Activated CD8-positive, alpha-beta memory T cell treated with anti-CD3 and anti-CD28 coated beads for 48 hours (primary cell): ENCODE measurements around the gene DIP2A.

Experiments used
- DNase-seq, 3 experiments: peaks; one replicate each; pipeline ENCODE4 v3.0.0-alpha.2; 2020; ENCODE audit warnings: low read depth in 2 of 3, low spot score in 2 of 3

Gene DIP2A

DNA sequence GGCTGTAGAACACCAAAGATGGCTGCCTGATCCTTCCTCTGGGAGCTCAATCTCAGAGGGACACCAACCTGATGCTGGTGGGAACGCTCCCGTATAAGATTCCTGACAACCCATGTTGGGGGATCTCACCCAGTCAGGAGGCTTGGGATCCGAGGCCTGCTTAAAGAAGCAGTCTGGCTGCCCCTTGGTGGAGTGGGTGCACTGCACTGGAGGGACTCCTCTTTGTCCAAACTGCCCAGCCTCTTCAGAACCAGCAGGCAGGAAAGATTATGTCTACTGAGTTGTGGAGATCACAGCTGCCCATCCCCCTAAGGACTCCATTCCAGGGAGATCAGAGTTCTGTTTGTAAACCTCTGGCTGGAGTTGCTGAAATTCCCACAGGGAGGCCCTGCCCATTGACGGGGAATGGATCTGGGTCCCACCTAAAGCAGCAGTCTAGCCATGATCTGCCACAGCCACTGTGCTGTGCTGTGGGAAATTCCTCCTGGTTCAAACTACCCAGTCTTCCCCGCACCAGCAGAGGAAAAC lies 123.2 kb downstream of the DIP2A start:
- no peak for DNase-seq

DNA sequence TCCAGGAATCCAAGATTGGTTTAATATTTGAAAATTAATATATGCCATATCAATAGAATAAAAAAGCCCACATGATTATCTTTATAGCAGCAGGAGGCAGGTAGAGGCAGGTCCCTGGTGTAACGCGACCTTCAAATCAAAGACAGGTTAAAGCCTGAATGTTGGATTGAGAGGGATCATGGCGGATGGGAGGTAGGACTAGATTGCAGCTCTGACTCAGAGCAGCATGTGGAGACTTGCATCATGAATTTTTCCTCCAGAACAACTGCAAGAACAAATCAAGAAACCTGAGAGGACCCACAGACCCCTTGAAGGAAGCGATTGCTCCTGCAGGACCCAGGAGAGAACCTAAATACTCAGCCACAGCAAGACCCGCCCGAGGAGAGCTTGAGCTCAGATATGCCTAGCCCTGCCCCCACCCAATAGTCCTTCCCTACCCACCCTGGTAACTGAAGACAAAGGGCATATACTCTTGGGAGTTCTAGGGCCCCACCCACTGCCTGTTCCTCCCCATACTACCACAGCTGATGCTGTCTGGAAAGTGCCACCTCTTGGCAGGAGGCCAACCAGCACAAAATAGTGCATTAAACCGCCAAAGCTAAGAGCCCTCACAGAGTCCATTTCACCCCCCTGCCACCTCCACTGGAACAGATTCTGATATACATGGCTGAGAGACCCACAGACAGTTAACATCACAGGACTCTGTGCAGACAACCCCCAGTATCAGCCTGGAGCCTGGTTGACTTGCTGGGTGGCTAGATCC lies 126.7 kb downstream of the DIP2A start:
- no peak for DNase-seq

DNA sequence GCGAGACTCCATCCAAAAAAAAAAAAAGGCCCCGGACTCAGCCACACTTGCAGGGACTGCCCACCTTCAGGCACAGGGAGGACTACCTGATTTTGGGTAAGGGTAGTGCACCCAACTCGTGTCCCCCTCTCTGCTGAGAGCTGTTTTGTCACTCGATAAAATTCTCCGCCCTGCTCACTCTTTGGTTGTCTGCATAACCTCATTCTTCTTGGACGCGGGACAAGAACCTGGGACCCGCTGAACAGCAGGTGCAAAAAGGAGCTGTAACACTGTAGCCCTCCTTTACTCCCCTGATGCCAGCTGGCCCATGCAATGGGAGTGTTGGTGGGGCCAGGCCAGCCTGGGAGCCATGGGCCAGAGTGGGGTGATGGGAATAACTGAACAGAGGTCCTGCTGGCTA lies 135.6 kb downstream of the DIP2A start:
- DNase-seq: no peak

DNA sequence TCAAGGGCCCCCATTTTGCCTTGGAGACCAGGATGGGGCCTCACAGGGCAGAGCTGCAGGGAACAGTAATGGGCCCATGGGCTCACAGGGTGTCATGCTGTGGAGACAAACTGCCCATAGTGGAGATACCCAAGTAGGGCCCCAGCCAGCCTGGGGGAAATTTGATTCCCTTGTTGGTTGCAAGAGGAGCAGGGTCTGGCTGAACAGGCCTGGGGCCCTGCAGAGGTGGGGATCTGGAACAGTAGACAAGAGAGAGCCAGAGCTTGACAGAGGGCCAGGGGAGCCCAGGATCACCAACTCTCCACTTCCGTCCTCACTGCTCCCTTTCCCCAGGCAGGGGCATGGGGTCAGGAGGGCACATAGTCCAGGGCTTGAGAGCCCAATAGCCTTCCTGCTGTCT lies 137.5 kb downstream of the DIP2A start:
- DNase-seq: no peak

DNA sequence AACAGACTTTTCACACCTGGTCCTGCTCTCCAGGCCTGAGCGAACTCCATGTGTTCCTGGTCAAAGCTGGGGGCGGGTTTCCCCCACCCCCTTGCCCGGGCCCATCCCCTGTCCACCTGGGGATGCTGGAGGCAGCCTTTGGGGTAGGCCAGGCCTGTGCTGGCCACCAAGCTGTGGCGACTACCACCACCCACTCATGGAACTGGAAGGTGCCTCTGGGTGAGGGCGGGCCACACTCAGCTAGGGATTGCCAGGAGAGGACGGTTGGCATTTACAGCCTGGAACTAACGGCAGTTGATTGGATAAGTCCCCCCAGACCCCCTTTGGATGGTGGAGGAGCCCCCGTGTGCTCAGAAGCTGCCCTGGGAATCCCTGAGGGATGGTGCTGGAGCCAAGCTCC lies 138.3 kb downstream of the DIP2A start:
- DNase-seq: no peak

DNA sequence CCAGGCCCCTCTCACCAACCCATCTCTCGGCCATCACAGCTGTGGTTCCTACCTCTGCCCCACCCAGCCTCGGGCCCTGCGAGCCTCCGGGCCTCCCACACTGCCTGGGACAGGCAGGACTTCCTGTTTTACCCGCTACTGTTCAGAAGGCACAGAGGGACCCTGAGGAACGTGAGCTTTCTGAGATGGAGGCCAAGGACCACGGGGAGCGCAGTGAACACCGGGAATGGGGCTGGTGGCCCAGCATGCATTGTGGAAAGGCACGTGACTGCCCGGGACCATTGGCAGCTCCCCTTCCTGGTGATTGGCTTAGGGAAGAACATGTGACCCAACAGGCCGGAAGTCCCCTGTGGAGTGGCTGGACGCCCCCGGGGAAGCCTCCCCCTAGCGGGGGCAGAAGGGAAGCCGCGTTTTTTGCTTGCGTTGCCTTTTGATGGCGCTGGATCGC lies 139.2 kb downstream of the DIP2A start:
- DNase-seq: no peak

DNA sequence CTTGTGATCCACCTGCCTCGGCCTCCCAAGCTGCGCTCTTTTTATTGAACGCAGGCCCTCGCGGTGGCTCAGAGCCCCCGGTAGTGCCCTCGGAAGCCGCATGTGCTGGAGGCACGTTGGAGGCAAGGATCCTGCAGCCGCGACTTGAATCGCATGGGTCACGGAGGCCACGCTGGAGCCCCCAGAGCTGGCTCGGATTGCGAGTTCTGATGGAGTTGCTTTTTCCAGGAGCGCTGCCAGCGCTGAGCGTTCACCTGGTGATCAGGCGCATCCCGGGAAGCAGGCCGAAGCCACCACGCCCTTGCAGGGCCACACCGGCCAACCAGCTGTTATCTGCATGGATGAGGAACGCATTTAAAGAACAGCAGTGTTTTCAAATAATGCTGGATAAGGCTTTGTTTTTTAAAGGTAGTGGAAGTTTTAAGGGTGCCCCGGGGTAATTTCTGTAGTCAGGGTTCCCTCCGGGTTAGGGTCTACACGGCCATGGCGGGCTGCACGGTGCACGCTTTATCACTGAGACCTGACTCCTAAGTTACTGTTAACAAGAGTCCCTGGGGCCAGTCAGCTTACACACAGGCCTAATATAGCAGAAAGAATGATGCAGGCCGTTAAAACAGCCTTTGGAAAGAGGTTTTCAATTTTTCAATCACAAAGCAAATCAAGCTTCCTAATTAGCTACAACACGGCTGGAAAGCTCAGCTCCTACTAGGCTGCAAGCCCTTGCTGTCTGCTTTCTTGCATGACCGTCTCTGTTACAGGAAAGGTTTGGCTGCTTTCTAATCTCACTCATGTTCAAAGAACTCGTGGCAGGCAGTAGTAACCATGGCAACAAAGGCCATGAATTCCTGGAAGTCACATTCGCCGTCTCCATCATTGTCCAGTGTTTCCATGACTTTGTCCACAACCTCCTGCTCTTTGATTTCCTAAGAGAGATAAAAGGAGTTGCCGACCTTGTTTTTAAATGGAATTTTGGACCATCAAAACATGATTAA lies 140.2 kb downstream of the DIP2A start:
- no peak for DNase-seq

DNA sequence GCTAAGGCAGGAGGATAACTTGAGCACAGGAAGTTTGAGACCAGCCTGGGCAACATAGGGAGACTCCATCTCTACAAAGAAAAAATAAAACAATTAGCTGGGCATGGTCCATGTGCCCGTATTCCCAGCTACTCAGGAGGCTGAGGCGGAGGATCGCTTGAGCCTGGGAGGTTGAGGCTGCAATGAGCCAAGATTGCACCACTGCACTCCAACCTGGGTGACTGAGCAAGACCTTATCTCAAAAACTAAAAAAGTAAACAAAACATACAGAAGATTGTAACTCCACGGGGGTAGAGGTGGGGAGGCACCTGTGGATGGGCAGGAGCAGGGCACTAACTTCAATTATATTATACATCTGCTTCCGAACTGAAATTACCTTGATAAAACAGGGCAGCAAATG lies 141.6 kb downstream of the DIP2A start:
- no peak for DNase-seq

DNA sequence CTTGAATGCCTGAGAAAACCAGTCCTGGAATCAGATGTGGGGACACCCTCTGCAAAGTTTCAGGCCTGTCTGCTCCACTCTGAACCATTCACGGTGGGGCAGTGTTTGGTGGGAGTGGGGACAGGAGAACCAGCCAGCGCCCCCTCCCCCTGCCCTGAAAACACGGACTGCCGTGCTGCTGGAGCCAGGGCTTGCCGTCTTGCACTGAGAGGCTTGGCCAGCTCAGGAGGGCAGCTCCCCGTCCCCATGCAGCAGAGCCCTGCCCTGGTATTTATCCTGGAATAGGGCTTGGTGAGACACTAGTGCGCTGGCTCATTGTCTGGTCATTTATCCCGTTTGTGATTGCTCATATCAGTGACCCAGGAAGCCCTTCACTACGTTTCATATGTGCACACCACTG lies 142.3 kb downstream of the DIP2A start:
- no peak for DNase-seq

DNA sequence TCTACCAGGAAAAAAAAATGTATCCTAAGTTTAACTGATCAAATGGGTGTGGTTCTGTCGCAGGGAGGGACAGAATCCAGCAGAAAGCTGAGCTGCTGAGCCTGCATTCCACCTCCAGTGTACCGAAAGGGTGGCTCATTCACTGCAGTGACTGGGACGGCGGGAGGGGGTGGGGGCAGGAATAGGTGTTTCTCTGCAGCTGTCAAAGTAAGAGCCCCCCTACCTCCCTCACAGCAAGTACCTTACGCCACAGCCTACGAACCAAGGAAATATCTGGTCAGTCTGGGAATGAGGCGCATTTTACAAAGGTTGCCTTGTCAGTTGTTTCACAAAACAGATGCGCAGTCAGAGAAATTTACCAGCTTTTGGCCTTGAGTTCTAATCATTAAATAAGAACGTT lies 144.5 kb downstream of the DIP2A start:
- DNase-seq: no peak

DNA sequence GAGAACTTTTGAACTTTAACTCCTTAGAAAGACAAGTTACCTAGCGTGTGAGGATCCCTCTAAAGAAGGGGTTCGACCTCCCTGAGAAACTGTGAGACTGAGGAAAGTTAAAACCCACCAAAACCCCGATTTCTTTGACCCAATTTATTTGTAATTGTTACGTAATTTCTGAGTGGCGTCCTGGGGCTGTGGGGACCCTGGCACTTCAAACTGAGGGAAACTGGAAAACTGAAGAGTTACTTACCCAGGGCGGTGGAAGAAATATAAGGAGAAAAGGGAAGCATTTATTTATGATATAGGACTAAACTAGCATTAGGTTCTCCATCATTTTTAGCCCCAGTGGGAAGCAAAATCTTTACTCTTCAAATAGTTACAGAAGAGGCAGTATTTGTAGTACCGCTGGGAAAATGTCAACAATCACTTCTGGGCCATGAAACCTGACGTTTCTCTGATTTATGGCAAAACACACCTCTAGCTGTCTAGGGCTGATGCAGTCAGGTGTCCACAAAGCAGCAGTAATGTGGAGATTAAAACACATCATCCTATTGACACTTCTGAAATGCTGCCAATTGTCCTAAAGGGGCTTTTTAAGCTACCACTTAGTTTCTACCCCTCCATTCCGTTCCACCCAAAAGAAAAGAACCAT lies 145.8 kb downstream of the DIP2A start:
- DNase-seq: no peak

DNA sequence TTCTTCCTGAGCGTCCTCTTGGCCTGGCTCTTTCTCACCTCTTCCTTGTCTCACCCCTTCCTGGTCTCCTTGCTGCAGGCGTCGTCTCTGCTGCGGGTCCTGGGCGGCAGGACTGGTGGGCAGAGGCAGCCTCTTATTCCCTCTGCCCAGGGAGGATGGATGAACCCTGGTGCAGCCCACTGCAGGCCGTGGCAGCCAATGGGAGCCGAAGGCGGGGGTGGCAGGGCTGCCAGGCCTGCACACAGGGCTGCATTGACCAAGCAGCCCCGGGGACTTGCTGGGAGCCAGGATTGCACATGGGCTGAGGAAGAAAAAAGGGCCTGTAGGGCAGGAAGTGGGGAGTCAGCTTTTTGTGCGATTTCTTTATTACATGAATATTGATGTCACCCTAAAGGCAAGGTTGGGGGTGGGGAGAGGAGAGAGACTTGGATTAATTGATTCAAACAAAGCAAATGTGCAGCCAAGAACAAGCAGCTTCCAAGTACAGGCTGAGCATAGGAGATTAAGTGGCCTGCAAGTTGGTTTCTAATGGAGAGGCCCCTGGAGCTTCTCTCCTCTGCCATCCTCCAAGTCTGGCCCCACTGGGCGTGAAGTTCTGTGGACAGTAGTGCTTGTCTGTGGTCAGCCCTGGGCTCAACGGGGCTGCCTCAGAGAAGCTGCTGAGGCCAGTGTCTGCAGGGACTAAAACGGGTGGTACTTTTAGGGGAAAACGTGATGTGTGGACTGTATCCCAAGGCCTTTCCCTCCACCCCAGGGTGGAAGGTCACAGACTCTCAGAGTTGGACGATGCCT lies 146.5 kb downstream of the DIP2A start, which contains the start of gene S100B:
TSS of gene S100B (minus strand) at position 108 of the 792 bp plus-strand sequence. CDS start 2,667 bp downstream, outside the sequence.
- DNase-seq: no peak

DNA sequence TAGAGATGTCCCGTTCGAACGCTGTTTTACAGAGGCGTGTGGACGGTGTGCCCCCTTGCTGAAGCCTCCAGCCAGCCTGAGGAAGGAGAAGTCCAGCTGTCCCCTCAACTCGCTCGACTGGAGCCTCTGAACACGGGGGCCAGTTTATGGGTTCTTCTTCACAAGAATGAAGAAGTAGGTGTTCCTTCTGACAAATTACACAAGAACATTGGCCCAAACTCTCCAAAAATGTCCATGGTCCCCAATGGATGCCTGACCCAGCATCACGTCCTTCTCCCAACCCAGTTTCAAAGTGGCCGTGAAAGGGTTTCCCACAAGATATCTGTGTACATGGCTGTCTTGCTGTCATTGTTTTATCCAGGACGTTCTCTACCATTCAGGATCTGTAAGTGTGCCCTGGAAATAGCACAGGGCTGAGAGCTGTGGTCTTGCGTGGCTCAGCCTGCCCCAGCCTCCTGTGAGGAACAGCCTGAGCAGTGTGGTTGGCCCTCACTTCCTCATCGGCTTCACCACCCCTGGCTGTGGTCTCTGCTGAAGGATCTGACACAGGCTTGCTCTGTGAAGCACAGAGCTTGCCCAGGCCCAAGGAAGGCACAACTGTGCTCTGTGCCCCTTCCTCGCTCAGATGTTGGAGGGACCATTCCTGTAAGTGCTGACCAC lies 147.2 kb downstream of the DIP2A start:
- DNase-seq: peak in 1 of 3 experiments; percentile 13

DNA sequence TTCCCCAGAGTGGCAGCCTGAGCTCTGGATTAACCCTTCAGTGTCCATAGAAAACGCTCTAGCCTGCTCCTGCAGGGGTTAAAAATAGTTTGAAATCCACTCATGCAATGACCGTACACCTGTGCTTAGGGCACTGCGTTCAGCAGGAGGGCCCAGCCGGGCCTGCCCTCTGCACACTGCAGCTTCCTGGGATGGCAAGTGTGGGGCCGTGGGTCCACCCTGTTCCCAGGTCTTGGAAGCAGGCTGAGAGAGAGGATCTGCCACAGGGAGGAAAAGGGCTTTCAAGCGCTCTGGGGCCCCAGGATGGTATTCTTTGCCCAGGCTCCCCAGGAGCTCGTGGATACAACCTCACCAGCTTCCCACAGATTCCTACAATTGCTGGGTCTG lies 147.7 kb downstream of the DIP2A start:
- DNase-seq: no peak

DNA sequence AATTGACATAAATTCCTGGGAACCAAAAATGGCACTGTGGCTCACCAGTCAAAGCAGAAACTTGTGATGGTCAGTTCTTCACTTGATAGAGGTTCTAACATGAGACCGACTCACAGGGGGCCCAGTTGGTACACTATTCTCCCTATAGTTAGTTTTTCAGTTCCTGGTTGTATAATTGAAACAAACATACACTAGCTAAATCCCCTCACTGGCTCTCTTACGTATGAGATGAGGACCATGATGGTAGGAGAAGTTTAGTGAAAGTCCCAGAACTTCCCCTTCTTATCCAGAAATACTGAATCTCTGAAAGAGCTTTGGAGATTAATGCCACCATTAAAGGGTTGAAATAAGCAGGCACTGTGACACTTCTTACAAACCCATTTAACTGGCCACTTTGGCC lies 148.9 kb downstream of the DIP2A start:
- DNase-seq: no peak

DNA sequence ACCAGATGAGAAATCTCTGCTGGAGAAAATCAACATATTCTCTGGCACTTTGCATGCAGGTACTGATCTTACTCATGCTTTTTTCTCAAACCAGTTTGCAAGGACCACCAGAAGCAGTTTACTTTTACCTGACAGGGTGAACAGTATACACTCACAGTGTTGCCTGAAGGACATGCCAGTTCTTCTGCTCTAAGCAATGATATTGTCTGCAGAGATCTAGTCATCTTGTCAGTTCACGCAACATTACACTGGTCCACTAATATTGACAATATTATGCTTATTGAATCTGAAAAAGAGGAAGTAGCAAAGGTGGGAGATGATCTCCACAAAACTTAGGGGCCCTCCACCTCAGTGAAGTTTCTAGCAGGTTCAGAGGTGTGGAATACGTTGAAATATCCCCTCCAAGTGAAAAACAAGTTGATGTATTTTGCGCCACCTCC lies 150.0 kb downstream of the DIP2A start:
- DNase-seq: no peak

DNA sequence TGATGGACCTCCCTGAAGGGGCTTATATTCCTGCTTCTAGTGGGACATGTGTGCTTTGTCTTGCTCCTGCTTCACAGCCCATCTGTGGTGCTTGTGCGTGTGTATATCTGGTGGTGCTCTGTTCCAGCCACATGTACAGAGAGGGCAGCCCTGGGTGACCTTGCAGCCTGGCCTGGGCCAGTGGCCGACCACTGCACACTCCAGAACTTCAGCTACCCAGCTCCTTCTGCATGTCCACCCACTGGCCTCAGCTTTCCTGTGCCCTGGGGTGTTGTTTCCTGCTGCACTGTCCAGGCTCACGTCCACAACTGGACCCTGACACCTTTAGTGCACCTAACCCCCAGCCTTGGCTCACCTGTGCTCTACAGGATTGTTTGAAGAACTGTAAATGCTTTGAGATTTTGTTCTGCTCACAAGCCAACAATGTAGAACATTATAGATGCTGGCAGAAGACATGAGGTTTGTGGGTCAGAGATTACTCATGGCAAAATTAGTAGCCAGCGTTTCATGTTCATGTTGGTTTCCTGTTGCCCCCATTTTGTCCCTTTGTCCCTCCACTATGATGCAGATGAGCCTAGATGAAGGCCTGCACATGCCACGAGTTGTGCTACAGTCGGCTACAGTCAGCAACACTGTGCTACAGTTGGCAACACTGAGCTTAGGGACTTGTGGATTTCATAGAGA lies 151.5 kb downstream of the DIP2A start:
- DNase-seq: no peak

DNA sequence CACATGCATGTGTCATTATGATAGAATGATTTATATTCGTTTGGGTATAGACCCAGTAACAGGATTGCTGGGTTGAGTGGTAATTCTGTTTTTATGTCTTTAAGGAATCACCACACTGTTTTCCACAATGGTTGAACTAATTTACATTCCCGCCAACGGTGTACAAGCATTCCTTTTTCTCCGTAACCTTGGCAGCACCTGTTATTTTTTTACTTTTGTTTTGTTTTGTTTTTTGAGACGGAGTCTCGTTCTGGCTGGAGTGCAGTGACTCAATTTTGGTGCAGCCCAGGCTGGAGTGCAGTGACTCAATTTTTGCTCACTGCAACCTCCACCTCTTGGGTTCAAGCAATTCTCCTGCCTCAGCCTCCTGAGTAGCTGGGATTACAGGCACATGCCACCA lies 154.7 kb downstream of the DIP2A start:
- DNase-seq: no peak

DNA sequence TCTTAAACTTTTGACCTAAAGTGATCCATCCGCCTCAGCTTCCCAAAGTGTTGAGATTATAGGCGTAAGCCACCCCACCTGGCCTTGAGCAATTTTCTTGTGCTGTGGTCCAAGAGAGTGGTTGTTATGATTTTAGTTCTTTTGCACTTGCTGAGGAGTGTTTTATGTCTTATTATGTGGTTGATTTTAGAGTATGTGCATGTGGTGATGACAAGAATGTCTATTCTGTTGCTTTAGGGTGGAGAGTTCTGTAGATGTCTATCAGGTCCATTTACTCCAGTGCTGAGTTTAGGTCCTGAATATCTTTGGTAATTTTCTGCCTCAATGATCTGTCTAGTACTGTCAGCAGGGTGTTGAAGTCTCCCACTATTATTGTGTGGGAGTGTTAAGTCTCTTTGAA lies 157.4 kb downstream of the DIP2A start:
- DNase-seq: no peak
